SK-N-SH (cell line): Measurements from ENCODE around the gene MEGF6.

Source experiments
- FOXJ3 ChIP-seq: sonication (generic); formaldehyde crosslinking; IDR thresholded peaks from 2 replicates; pipeline ENCODE4 v1.5.1; 2020; ENCODE audit warnings: mild to moderate bottlenecking, missing genetic modification reagents
- GABPA ChIP-seq: IDR thresholded peaks from 2 replicates; pipeline ENCODE4 v1.4.0; 2012; ENCODE audit warnings: low read depth, mild to moderate bottlenecking
- NFIC ChIP-seq: IDR thresholded peaks from 2 replicates; pipeline ENCODE4 v1.4.0; 2012; ENCODE audit warnings: borderline replicate concordance
- PBX3 ChIP-seq: IDR thresholded peaks from 2 replicates; pipeline ENCODE4; 2012
- POLR2AphosphoS5 ChIP-seq: IDR thresholded peaks from 2 replicates; pipeline ENCODE4 v1.6.1; 2012; ENCODE audit warnings: low read depth, low read length
- RAD21 ChIP-seq: IDR thresholded peaks from 2 replicates; pipeline ENCODE4 v1.6.1; 2012; ENCODE audit warnings: mild to moderate bottlenecking, low read length
- RCOR1 ChIP-seq: fragments of 150-350 bp; IDR thresholded peaks from 2 replicates; pipeline ENCODE4 v1.6.1; 2017; ENCODE audit warnings: antibody characterized with exemption, low read length
- RFX5 ChIP-seq: IDR thresholded peaks from 2 replicates; pipeline ENCODE4 v1.6.1; 2012; ENCODE audit warnings: mild to moderate bottlenecking, improper control_type of control experiment, low read length
- YY1 ChIP-seq: IDR thresholded peaks from 2 replicates; pipeline ENCODE4 v1.4.0; 2012; ENCODE audit warnings: low read depth, mild to moderate bottlenecking
- TF ChIP-seq, protein P1 (sequence below): IDR thresholded peaks from 2 replicates; pipeline ENCODE4 v1.4.0; 2012; ENCODE audit warnings: low read depth
- TF ChIP-seq, protein P2 (sequence below): fragments of 200-600 bp; sonication (generic); IDR thresholded peaks from 2 replicates; pipeline ENCODE4 v1.6.1; 2017; ENCODE audit warnings: antibody characterized with exemption, mild to moderate bottlenecking, moderate library complexity

- TF ChIP-seq, protein P1, sequence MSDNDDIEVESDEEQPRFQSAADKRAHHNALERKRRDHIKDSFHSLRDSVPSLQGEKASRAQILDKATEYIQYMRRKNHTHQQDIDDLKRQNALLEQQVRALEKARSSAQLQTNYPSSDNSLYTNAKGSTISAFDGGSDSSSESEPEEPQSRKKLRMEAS = no peak
- TF ChIP-seq PBX3 = no peak
- TF ChIP-seq, protein P2, sequence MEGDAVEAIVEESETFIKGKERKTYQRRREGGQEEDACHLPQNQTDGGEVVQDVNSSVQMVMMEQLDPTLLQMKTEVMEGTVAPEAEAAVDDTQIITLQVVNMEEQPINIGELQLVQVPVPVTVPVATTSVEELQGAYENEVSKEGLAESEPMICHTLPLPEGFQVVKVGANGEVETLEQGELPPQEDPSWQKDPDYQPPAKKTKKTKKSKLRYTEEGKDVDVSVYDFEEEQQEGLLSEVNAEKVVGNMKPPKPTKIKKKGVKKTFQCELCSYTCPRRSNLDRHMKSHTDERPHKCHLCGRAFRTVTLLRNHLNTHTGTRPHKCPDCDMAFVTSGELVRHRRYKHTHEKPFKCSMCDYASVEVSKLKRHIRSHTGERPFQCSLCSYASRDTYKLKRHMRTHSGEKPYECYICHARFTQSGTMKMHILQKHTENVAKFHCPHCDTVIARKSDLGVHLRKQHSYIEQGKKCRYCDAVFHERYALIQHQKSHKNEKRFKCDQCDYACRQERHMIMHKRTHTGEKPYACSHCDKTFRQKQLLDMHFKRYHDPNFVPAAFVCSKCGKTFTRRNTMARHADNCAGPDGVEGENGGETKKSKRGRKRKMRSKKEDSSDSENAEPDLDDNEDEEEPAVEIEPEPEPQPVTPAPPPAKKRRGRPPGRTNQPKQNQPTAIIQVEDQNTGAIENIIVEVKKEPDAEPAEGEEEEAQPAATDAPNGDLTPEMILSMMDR = no peak
- no peak for TF ChIP-seq POLR2AphosphoS5
- no peak for TF ChIP-seq RCOR1
- no peak for TF ChIP-seq FOXJ3 (CRISPR knock-in tag)
- TF ChIP-seq RFX5 = no peak
- no peak for TF ChIP-seq YY1
- no peak for TF ChIP-seq GABPA
- no peak for TF ChIP-seq RAD21
- no peak for TF ChIP-seq NFIC
Observed at GRCh38 chr1:3481836-3482375, 129.4 kb downstream of the MEGF6 start.
